HCT116 (cell line): ENCODE data around the gene FREY1. TPM values are rescaled to one million over a fixed set of nuclear protein-coding genes. Genes with fewer than 3 reads are reported as not detected.

ENCODE experiments used
- ATAC-seq: fragments of 200-7000 bp; cut with Tn5 transposase; 2 replicates; pipeline ENCODE4 v1.9.1; 2020; ENCODE audit warnings: mild to moderate bottlenecking, moderate library complexity
- BruUV-seq: library from RNA; stranded (reverse); fragments of 400-500 nt; replicated peaks from 2 replicates; lab custom pipeline; 2021; lab: Mats Ljungman, UMichigan
- CTCF ChIA-PET: fragments of 300-600 bp; sonication (Branson Sonifier 250); formaldehyde crosslinking; loops from one replicate; lab custom pipeline; 2021; ENCODE audit warnings: antibody characterized with exemption; lab: Charles Lee
- POLR2A ChIA-PET: fragments of 300-600, 350-600 bp; sonication (Branson Sonifier 250); formaldehyde crosslinking; loops from one replicate; lab custom pipeline; 2021; ENCODE audit warnings: antibody characterized with exemption; lab: Charles Lee
- RAD21 ChIA-PET, 2 experiments: fragments of 300-600 bp; sonication (Branson Sonifier 250); formaldehyde crosslinking; loops; one replicate each; lab custom pipeline; 2023; ENCODE audit warnings: low total read pairs in 2 of 2; ENCODE audit not compliant: uncharacterized antibody in 2 of 2, unreplicated experiment in 2 of 2, low non-redundant PET in 1 of 2; lab: Charles Lee
- DNase-seq: peaks from one replicate; pipeline ENCODE4 v3.0.0-alpha.2; 2010; ENCODE audit warnings: low read depth, low spot score
- H2AFZ ChIP-seq: fragments of 200-600 bp; shearing (Covaris generic), sonication (generic); 2 replicates; pipeline ENCODE4 v1.6.1; 2017; ENCODE audit warnings: low read depth, mixed run types, mixed read lengths, antibody characterized with exemption, low read length; ENCODE audit not compliant: poor library complexity, severe bottlenecking
- H3K27ac ChIP-seq: 2 replicates; pipeline ENCODE4 v1.5.1; 2012; ENCODE audit warnings: low read depth, low read length
- H3K27me3 ChIP-seq: fragments of 200-600 bp; sonication (generic); 2 replicates; pipeline ENCODE4 v1.6.1; 2016; ENCODE audit warnings: mixed run types, low read length, mixed read lengths; ENCODE audit not compliant: insufficient read depth
- H3K36me3 ChIP-seq, 2 experiments: fragments of 200-500 bp in 1 of 2; fragments of 200-600 bp in 1 of 2; sonication (Bioruptor generic) in 1 of 2; sonication (generic) in 1 of 2; 2 replicates each; pipeline versions ENCODE4 v1.5.1 to v1.6.1; 2014 to 2016; ENCODE audit warnings: low read length in 2 of 2, inconsistent platforms in 1 of 2, mixed read lengths in 1 of 2, mixed run types in 1 of 2; ENCODE audit not compliant: insufficient read depth in 2 of 2, control insufficient read depth in 1 of 2
- H3K4me1 ChIP-seq, 2 experiments: fragments of 200-600 bp in 1 of 2; sonication (generic) in 1 of 2; 2 replicates each; pipeline versions ENCODE4 v1.5.1 to v1.6.1; 2012 to 2017; ENCODE audit warnings: low read length in 2 of 2, inconsistent platforms in 1 of 2, mild to moderate bottlenecking in 1 of 2, mixed read lengths in 1 of 2, mixed run types in 1 of 2, moderate library complexity in 1 of 2; ENCODE audit not compliant: insufficient read depth in 2 of 2, control insufficient read depth in 1 of 2
- H3K4me2 ChIP-seq: fragments of 200-600 bp; sonication (generic); 2 replicates; pipeline ENCODE4 v1.6.1; 2017; ENCODE audit warnings: mixed run types, low read length, mixed read lengths
- H3K4me3 ChIP-seq, 2 experiments: fragments of 200-600 bp in 1 of 2; sonication (generic) in 1 of 2; replicated peaks in 1 of 2; 2 replicates each; pipeline ENCODE4 v1.5.1; 2011 to 2016; ENCODE audit warnings: low read length in 2 of 2, control low read depth in 1 of 2, low read depth in 1 of 2, mild to moderate bottlenecking in 1 of 2, mixed read lengths in 1 of 2, mixed run types in 1 of 2
- H3K79me2 ChIP-seq: fragments of 200-600 bp; sonication (generic); 2 replicates; pipeline ENCODE4 v1.6.1; 2017; ENCODE audit warnings: mild to moderate bottlenecking, mixed run types, low read length, moderate library complexity, mixed read lengths; ENCODE audit not compliant: insufficient read depth
- H3K9ac ChIP-seq: fragments of 200-600 bp; sonication (generic); 2 replicates; pipeline ENCODE4 v1.6.1; 2016; ENCODE audit warnings: low read length, mixed read lengths
- H3K9me2 ChIP-seq: fragments of 200-600 bp; sonication (generic), shearing (Covaris generic); 2 replicates; pipeline ENCODE4 v1.6.1; 2017; ENCODE audit warnings: mixed run types, mild to moderate bottlenecking, moderate library complexity; ENCODE audit not compliant: insufficient read depth
- H3K9me3 ChIP-seq, 2 experiments: fragments of 200-500 bp in 1 of 2; fragments of 200-600 bp in 1 of 2; sonication (Bioruptor generic) in 1 of 2; sonication (generic) in 1 of 2; 2 replicates each; pipeline ENCODE4 v1.6.1; 2014 to 2017; ENCODE audit warnings: low read length in 2 of 2, mixed read lengths in 2 of 2, inconsistent platforms in 1 of 2, low read depth in 1 of 2, mild to moderate bottlenecking in 1 of 2, mixed run types in 1 of 2, moderate library complexity in 1 of 2; ENCODE audit not compliant: control insufficient read depth in 1 of 2, insufficient read depth in 1 of 2
- H4K20me1 ChIP-seq: fragments of 200-600 bp; sonication (generic), shearing (Covaris generic); 2 replicates; pipeline ENCODE4 v1.6.1; 2017; ENCODE audit warnings: mixed run types, mild to moderate bottlenecking, moderate library complexity; ENCODE audit not compliant: insufficient read depth
- POLR2A ChIP-seq: IDR thresholded peaks from 2 replicates; pipeline ENCODE4 v1.7.0; 2011; ENCODE audit warnings: borderline replicate concordance; ENCODE audit not compliant: insufficient read depth, insufficient read length; ENCODE audit errors: extremely low read depth
- POLR2AphosphoS5 ChIP-seq: IDR thresholded peaks from 2 replicates; pipeline ENCODE4 v1.6.1; 2011; ENCODE audit warnings: mild to moderate bottlenecking, low read depth, low read length, moderate library complexity
- ZNF274 ChIP-seq: fragments of 200-500 bp; sonication (Bioruptor generic); IDR thresholded peaks from 2 replicates; pipeline ENCODE4 v1.6.1; 2014; ENCODE audit warnings: mild to moderate bottlenecking, low read depth, low read length, inconsistent platforms
- intact Hi-C: fragments of 100-400 bp; cut with micrococcal nuclease; formaldehyde crosslinking; loops from 2 replicates; pipeline ENCODE4 v1.10.0; 2022
- total RNA-seq: library from RNA; stranded (reverse); gene quantifications from one replicate; pipeline ENCODE4 v1.2.1, GENCODE V29; 2021; ENCODE audit not compliant: unreplicated experiment
- TF ChIP-seq, protein P1 (sequence below), 3 experiments: fragments of 200-600 bp in 1 of 3; sonication (generic) in 1 of 3; IDR thresholded peaks in 2 of 3; conservative IDR thresholded peaks in 1 of 3; 2 replicates each; pipeline ENCODE4 v1.5.1; 2012 to 2017; ENCODE audit warnings: low read depth in 2 of 3, low read length in 2 of 3, antibody characterized with exemption in 1 of 3, borderline replicate concordance in 1 of 3, control low read depth in 1 of 3, mild to moderate bottlenecking in 1 of 3, mixed read lengths in 1 of 3, mixed run types in 1 of 3, moderate library complexity in 1 of 3; ENCODE audit not compliant: insufficient read depth in 1 of 3

The FREY1 gene
- total RNA-seq, 1 experiment from 2014 or later: 0.96 TPM

DNA sequence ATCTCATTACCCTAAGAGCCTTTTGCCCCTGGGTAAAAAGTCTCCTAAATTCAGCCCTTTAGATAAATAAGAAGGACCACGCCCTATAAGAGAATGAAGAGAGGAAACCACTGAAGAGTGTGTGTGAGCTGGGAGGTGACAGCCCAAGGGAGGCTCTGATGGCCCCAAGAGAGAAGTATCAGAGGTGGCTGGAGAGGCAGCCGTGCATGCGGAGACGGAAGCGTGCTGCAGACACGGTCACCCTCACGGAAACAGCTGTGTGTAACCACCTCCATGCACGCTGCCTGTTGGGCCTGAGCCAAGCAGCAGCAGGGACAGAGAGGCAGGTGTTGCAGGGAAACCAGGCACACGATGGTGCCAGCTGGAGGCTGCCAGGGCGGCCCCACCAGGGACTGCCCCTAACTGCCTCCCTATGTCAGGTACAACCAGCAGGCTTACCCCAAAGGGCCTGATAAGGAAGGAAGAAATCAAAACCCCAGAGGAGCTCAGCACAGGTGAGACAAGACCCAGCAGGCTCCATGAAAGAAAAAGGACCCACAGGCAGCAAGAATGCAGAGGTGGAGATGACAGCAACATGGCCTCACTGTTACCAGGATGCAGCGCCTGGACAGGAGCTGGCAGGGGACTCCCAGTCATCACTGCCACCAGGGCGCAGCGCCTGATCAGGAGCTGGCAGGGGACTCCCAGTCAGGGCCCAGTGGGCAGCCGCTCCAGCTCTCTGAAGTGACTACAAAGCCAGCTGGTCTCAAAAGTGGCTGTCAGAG, 23.1 kb upstream of the FREY1 start:
- Histone ChIP-seq H3K9ac (no peak overlapping the region), H3K4me2 (no peak overlapping the region), H3K4me3 (no peak overlapping the region), H2AFZ (no peak overlapping the region), H3K4me1 (peaks cover 0 to 8% of the 10 kb centered on the region in 2 experiments; a peak in 3 of 4 replicates), H3K9me2 (no peaks in the 10 kb centered on the region), H3K27ac (no peak overlapping the region), H3K9me3 (no peaks in the 10 kb centered on the region), H4K20me1 (no peaks in the 10 kb centered on the region), H3K27me3 (no peaks in the 10 kb centered on the region), H3K79me2 (no peaks in the 10 kb centered on the region)
- peak; percentile 18; the same call in 1 of the 2 replicates for ATAC-seq
- DNase-seq: no peak
- no TSS peak for BruUV-seq
- intact Hi-C loops: no loop called here
- 0 out of 2 replicates have a peak, but pooled peaks have one; percentile 10 for TF ChIP-seq POLR2AphosphoS5
- TF ChIP-seq, protein P1, sequence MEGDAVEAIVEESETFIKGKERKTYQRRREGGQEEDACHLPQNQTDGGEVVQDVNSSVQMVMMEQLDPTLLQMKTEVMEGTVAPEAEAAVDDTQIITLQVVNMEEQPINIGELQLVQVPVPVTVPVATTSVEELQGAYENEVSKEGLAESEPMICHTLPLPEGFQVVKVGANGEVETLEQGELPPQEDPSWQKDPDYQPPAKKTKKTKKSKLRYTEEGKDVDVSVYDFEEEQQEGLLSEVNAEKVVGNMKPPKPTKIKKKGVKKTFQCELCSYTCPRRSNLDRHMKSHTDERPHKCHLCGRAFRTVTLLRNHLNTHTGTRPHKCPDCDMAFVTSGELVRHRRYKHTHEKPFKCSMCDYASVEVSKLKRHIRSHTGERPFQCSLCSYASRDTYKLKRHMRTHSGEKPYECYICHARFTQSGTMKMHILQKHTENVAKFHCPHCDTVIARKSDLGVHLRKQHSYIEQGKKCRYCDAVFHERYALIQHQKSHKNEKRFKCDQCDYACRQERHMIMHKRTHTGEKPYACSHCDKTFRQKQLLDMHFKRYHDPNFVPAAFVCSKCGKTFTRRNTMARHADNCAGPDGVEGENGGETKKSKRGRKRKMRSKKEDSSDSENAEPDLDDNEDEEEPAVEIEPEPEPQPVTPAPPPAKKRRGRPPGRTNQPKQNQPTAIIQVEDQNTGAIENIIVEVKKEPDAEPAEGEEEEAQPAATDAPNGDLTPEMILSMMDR (IDR thresholded peaks at IDR 0.05 in 2 of 3, conservative IDR thresholded peaks at IDR 0.05 in 1 of 3; ENCODE audit: borderline replicate concordance in 1 of 3, insufficient read depth in 1 of 3, low read depth in 2 of 3, low read length in 2 of 3): no peak
- no peak for TF ChIP-seq POLR2A
- TF ChIP-seq, all 23 proteins: peak for 1
- CTCF ChIA-PET: interaction anchor here (0.9 to 1.2 kb wide), 2 partner anchors 35 to 58 kb away, joined by 4 read pairs; no protein-coding TSS in a partner anchor
- H3K36me3 ChIP-seq: peaks cover 8 to 20% of the 10 kb centered on the region in 2 experiments; a peak in 3 of 4 replicates
- RAD21 ChIA-PET: no interaction called here
- POLR2A ChIA-PET: interaction anchor here (0.7 to 0.8 kb wide), 2 partner anchors 39 to 118 kb away, joined by 3 read pairs; no protein-coding TSS in a partner anchor

DNA sequence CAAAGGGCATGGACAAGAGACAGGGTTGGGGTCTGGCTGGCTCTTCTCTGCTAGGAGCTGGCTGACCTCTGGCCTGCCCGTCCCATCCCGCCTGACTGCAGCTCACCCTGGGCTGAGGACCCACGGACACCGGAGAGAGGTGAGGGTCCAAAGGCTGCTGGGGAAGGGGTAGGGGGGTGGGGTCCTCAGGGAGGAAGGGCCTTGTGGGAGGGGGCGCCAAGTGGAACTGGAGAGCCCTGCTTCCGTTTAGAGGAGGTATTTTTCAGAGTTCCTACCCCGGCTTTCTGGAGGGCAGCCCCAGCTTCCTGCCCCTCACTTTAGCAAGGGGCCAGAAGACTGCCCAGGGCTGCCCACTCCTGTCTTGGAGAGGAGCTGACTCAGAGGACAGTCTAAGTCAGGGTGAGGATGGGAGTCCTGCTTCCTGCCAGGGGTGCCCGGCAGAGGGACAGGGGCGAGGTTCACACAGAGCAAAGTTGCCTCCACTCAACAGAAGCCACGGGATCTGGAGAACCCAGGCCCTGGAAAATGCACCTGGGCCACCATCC, 22.5 kb upstream of the FREY1 start:
- H3K9me3 ChIP-seq: no peaks in the 10 kb centered on the region
- no peak overlapping the region for H3K4me3 ChIP-seq
- peak; percentile 12; the same call in 1 of the 2 replicates for ATAC-seq
- no peaks in the 10 kb centered on the region for H4K20me1 ChIP-seq
- RAD21 ChIA-PET: no interaction called here
- no peaks in the 10 kb centered on the region for H3K9me2 ChIP-seq
- TF ChIP-seq POLR2AphosphoS5 (peak; percentile 9; the same call in 1 of the 2 replicates), ZNF274 (no peak)
- TF ChIP-seq, all 23 proteins: peak for 1
- no peak for DNase-seq
- Histone ChIP-seq H3K4me1 (peaks cover 0 to 8% of the 10 kb centered on the region in 2 experiments; a peak in 3 of 4 replicates), H3K36me3 (peaks cover 8 to 27% of the 10 kb centered on the region in 2 experiments), H3K4me2 (no peak overlapping the region), H3K79me2 (peaks cover 4% of the 10 kb centered on the region; the same call in 1 of the 2 replicates), H3K9ac (no peak overlapping the region), H2AFZ (no peak overlapping the region), H3K27ac (no peak overlapping the region), H3K27me3 (no peaks in the 10 kb centered on the region)
- intact Hi-C loops: no loop called here
- no TSS peak for BruUV-seq
- ChIA-PET CTCF (interaction anchor here (1.2 kb wide), 1 partner anchor 35 kb away, joined by 4 read pairs; no protein-coding TSS in a partner anchor), POLR2A (no interaction called here)
